ENCODE results near the gene ARHGEF38.

The ARHGEF38 gene

GRCh38 chr4:105708181-105709080 lies 156.0 kb downstream of the ARHGEF38 start, which contains the start of the genes GSTCD and INTS12:
Gene GSTCD, plus strand, starts transcription at chr4:105708784. Its CDS starts 8,830 bp downstream, at chr4:105717614.
Gene INTS12, minus strand, starts transcription at chr4:105708689. Its CDS starts 8,684 bp downstream, at chr4:105700005.
- peak; percentile 98 for TF ChIP-seq TAF1 (IDR thresholded peaks at IDR 0.05; ENCODE audit: borderline replicate concordance, insufficient read depth, low read length)
- peak; percentile 52 for TF ChIP-seq FOXP2 (optimal IDR thresholded peaks at IDR 0.05; ENCODE audit: borderline replicate concordance, extremely low read depth, extremely low read length, insufficient read depth)
- TF ChIP-seq REST (IDR thresholded peaks at IDR 0.05; ENCODE audit: insufficient read depth in 1 of 2, low read depth in 2 of 2, low read length in 2 of 2) = peak in 1 of 2 experiments; percentile 72; a peak in 3 of 4 replicates
- peak; percentile 93 for TF ChIP-seq POLR2AphosphoS5 (IDR thresholded peaks at IDR 0.05; ENCODE audit: low read depth, low read length)
- TF ChIP-seq SIN3A (IDR thresholded peaks at IDR 0.05; ENCODE audit: borderline replicate concordance, insufficient read depth, low read length) = peak; percentile 98

GRCh38 chr4:105709081-105709450 lies 156.6 kb downstream of the ARHGEF38 start:
- no peak; the same call in 1 of the 2 replicates for TF ChIP-seq POLR2AphosphoS5 (IDR thresholded peaks at IDR 0.05; ENCODE audit: low read depth, low read length)
- no peak for TF ChIP-seq FOXP2 (optimal IDR thresholded peaks at IDR 0.05; ENCODE audit: borderline replicate concordance, extremely low read depth, extremely low read length, insufficient read depth)
- TF ChIP-seq REST (IDR thresholded peaks at IDR 0.05; ENCODE audit: insufficient read depth in 1 of 2, low read depth in 2 of 2, low read length in 2 of 2) = no peak
- no peak for TF ChIP-seq SIN3A (IDR thresholded peaks at IDR 0.05; ENCODE audit: borderline replicate concordance, insufficient read depth, low read length)
- TF ChIP-seq TAF1 (IDR thresholded peaks at IDR 0.05; ENCODE audit: borderline replicate concordance, insufficient read depth, low read length) = no peak

DNA sequence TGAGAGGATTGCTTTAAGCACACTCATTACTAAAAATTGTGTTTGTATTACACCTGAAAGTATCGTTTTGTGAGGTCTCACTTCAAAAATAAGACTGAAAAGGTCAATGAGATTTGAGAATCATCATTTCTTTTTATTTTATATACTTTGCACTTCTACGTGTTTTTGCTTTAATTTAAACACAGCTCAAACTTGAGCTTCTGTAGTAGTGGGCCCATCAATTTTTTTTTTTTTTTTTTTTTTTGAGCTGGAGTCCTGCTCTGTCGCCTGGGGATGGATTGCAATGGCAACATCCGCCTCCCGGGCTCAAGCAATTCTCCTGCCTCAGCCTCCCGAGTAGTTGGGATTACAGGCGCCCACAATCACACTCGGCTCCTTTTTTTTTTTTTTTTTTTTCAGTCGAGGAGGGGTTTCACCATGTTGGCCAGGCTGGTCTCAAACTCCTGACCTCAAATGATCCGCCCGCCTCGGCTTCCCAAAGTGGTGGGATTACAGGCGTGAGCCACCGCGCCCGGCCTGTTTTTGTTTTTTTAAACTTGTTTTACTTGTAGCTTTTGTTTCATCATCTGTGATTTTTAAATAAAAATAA lies 157.7 kb downstream of the ARHGEF38 start:
- no peak for TF ChIP-seq SIN3A (IDR thresholded peaks at IDR 0.05; ENCODE audit: borderline replicate concordance, insufficient read depth, low read length)
- TF ChIP-seq POLR2AphosphoS5 (IDR thresholded peaks at IDR 0.05; ENCODE audit: low read depth, low read length) = no peak
- no peak for TF ChIP-seq FOXP2 (optimal IDR thresholded peaks at IDR 0.05; ENCODE audit: borderline replicate concordance, extremely low read depth, extremely low read length, insufficient read depth)
- no peak for TF ChIP-seq REST (IDR thresholded peaks at IDR 0.05; ENCODE audit: insufficient read depth in 1 of 2, low read depth in 2 of 2, low read length in 2 of 2)
- no peak for TF ChIP-seq TAF1 (IDR thresholded peaks at IDR 0.05; ENCODE audit: borderline replicate concordance, insufficient read depth, low read length)

DNA sequence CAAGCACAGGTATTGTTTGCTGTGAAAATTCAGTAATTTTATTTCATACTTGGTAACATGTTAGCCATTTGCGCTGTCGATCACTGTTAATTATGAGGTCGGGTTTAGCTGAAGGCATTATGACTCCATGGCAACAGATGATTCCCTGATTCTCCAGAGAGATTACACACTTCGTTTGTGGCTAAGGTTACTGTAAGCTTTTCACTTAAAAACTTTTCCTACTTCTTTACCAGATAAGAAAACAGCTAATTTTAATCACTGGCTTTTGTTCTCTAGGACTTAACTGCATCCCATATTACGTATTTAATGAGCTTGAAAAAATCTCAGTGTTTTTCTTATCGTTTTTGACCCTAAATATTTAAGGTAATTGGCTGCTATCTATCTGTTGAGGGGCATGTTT lies 158.3 kb downstream of the ARHGEF38 start:
- no peak for TF ChIP-seq POLR2AphosphoS5 (IDR thresholded peaks at IDR 0.05; ENCODE audit: low read depth, low read length)
- no peak for TF ChIP-seq REST (IDR thresholded peaks at IDR 0.05; ENCODE audit: insufficient read depth in 1 of 2, low read depth in 2 of 2, low read length in 2 of 2)
- no peak for TF ChIP-seq TAF1 (IDR thresholded peaks at IDR 0.05; ENCODE audit: borderline replicate concordance, insufficient read depth, low read length)
- no peak for TF ChIP-seq SIN3A (IDR thresholded peaks at IDR 0.05; ENCODE audit: borderline replicate concordance, insufficient read depth, low read length)
